OCI-LY1 (cell line): ENCODE results near the gene RRP1B.
"Not testable (repeated sequence)": the region's sequence is repeated elsewhere in the genome, so short reads cannot be mapped to it uniquely, and the experiment has no call there.

Experiments
- H2AFZ ChIP-seq: fragments of 200-600 bp; sonication (generic), shearing (Covaris generic); 2 replicates; pipeline ENCODE4 v1.6.0; 2014; ENCODE audit warnings: antibody characterized with exemption, mild to moderate bottlenecking, low read length
- H3F3A ChIP-seq: fragments of 200-600 bp; sonication (generic), shearing (Covaris generic); 2 replicates; pipeline ENCODE4 v1.6.0; 2014; ENCODE audit warnings: mild to moderate bottlenecking, antibody characterized with exemption, low read length, moderate library complexity; ENCODE audit not compliant: insufficient read depth
- H3K27ac ChIP-seq: fragments of 200-600 bp; sonication (generic); 2 replicates; pipeline ENCODE4 v1.5.1; 2014; ENCODE audit warnings: low read length, mixed run types, mild to moderate bottlenecking, low read depth; ENCODE audit not compliant: poor library complexity, severe bottlenecking
- H3K27me3 ChIP-seq: fragments of 200-600 bp; sonication (generic); 2 replicates; pipeline ENCODE4 v1.6.0; 2014; ENCODE audit warnings: antibody characterized with exemption, mild to moderate bottlenecking, low read length, moderate library complexity; ENCODE audit not compliant: insufficient read depth
- H3K36me3 ChIP-seq: fragments of 200-600 bp; sonication (generic); 2 replicates; pipeline ENCODE4 v1.6.1; 2014; ENCODE audit warnings: mild to moderate bottlenecking, antibody characterized with exemption, low read length, moderate library complexity, mixed read lengths; ENCODE audit not compliant: insufficient read depth
- H3K4me1 ChIP-seq: fragments of 200-600 bp; sonication (generic); 2 replicates; pipeline ENCODE4 v1.5.1; 2014; ENCODE audit warnings: mild to moderate bottlenecking, low read length, moderate library complexity; ENCODE audit not compliant: insufficient read depth, severe bottlenecking
- H3K4me2 ChIP-seq: fragments of 200-600 bp; sonication (generic), shearing (Covaris generic); 2 replicates; pipeline ENCODE4 v1.6.1; 2014; ENCODE audit warnings: low read length
- H3K4me3 ChIP-seq: fragments of 200-600 bp; sonication (generic); 2 replicates; pipeline ENCODE4 v1.5.1; 2014; ENCODE audit warnings: low read length, low read depth, mild to moderate bottlenecking, mixed read lengths; ENCODE audit not compliant: poor library complexity, severe bottlenecking
- H3K79me2 ChIP-seq: fragments of 200-600 bp; shearing (Covaris generic); 2 replicates; pipeline ENCODE4 v1.6.1; 2016; ENCODE audit warnings: mixed run types, low read length, mixed read lengths; ENCODE audit not compliant: insufficient read depth
- H3K9ac ChIP-seq: fragments of 200-600 bp; sonication (generic), shearing (Covaris generic); 2 replicates; pipeline ENCODE4 v1.6.1; 2014; ENCODE audit warnings: mild to moderate bottlenecking, low read length, mixed read lengths
- H3K9me2 ChIP-seq: fragments of 200-600 bp; sonication (generic), shearing (Covaris generic); 2 replicates; pipeline ENCODE4 v1.6.1; 2014; ENCODE audit warnings: low read depth, mild to moderate bottlenecking, low read length, mixed read lengths
- H3K9me3 ChIP-seq: fragments of 200-600 bp; shearing (Covaris generic); 2 replicates; pipeline ENCODE4 v1.6.1; 2014; ENCODE audit warnings: low read length, mixed read lengths
- H4K20me1 ChIP-seq: fragments of 200-600 bp; sonication (generic), shearing (Covaris generic); 2 replicates; pipeline ENCODE4 v1.6.0; 2016; ENCODE audit warnings: mild to moderate bottlenecking, low read length; ENCODE audit not compliant: insufficient read depth
- EZH2 ChIP-seq: fragments of 200-600 bp; sonication (generic), shearing (Covaris generic); IDR thresholded peaks from 2 replicates; pipeline ENCODE4 v1.8.0; 2017; ENCODE audit warnings: borderline replicate concordance, mixed run types, mild to moderate bottlenecking, antibody characterized with exemption, low read length, moderate library complexity, mixed read lengths
- TF ChIP-seq, protein P1 (sequence below): fragments of 200-600 bp; sonication (generic), shearing (Covaris generic); IDR thresholded peaks from 2 replicates; pipeline ENCODE4 v1.5.1; 2017; ENCODE audit warnings: mild to moderate bottlenecking, antibody characterized with exemption, low read length, moderate library complexity, mixed read lengths

Gene RRP1B

DNA sequence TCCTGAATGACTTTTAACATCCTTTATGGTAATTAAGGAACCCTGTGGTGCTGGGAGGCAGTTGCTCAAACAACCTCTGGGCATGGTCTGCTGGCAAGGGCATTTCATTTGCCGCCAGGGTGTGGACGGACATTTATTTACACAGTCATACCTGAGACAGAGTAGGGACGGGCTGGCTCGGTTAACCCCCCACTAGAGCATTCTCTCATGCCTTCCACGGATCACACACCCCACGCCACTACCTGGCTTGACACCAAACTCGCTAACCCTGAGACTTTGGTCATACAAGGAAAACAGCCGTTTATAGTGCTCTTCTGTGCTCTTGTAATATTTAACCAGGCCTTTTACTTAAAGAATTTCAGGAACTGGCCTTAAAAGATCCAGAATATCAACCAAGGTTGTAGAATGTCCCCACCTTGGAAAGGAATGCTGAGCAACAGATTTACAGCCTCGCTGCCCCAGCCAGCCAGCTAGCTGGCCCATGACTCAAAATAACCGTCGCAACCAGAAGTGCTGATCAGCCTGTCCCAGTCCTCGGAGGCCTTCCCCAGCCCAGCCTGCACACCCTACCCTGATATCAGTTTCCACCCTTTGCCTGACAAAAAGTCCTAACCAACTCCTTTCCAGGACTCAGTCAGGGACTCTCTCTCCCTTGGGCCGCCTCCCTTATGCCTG is 53.0 kb downstream of the RRP1B start:
- Histone ChIP-seq H3K9me2 (no peaks in the 10 kb centered on the region), H3K9ac (no peak overlapping the region), H3F3A (no peaks in the 10 kb centered on the region), H3K4me1 (peaks cover 9% of the 10 kb centered on the region), H3K4me2 (no peak overlapping the region), H3K79me2 (no peaks in the 10 kb centered on the region), H3K27ac (no peak overlapping the region), H4K20me1 (no peaks in the 10 kb centered on the region), H3K36me3 (no peaks in the 10 kb centered on the region), H3K9me3 (no peaks in the 10 kb centered on the region), H2AFZ (no peak overlapping the region), H3K4me3 (no peak overlapping the region), H3K27me3 (no peaks in the 10 kb centered on the region; the same call in 1 of the 2 replicates)
- TF ChIP-seq, protein P1, sequence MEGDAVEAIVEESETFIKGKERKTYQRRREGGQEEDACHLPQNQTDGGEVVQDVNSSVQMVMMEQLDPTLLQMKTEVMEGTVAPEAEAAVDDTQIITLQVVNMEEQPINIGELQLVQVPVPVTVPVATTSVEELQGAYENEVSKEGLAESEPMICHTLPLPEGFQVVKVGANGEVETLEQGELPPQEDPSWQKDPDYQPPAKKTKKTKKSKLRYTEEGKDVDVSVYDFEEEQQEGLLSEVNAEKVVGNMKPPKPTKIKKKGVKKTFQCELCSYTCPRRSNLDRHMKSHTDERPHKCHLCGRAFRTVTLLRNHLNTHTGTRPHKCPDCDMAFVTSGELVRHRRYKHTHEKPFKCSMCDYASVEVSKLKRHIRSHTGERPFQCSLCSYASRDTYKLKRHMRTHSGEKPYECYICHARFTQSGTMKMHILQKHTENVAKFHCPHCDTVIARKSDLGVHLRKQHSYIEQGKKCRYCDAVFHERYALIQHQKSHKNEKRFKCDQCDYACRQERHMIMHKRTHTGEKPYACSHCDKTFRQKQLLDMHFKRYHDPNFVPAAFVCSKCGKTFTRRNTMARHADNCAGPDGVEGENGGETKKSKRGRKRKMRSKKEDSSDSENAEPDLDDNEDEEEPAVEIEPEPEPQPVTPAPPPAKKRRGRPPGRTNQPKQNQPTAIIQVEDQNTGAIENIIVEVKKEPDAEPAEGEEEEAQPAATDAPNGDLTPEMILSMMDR: no peak
- no peak for TF ChIP-seq EZH2

- not testable (repeated sequence) for H2AFZ ChIP-seq, H3K79me2 ChIP-seq, H3K4me1 ChIP-seq, H3K9me2 ChIP-seq, H3K27me3 ChIP-seq, H3K9ac ChIP-seq, H3K9me3 ChIP-seq, H3K4me2 ChIP-seq, H3K4me3 ChIP-seq, H3K36me3 ChIP-seq, H4K20me1 ChIP-seq, H3F3A ChIP-seq, H3K27ac ChIP-seq
Measured at GRCh38 chr21:43713123-43713522, 53.8 kb downstream of the RRP1B start.

DNA sequence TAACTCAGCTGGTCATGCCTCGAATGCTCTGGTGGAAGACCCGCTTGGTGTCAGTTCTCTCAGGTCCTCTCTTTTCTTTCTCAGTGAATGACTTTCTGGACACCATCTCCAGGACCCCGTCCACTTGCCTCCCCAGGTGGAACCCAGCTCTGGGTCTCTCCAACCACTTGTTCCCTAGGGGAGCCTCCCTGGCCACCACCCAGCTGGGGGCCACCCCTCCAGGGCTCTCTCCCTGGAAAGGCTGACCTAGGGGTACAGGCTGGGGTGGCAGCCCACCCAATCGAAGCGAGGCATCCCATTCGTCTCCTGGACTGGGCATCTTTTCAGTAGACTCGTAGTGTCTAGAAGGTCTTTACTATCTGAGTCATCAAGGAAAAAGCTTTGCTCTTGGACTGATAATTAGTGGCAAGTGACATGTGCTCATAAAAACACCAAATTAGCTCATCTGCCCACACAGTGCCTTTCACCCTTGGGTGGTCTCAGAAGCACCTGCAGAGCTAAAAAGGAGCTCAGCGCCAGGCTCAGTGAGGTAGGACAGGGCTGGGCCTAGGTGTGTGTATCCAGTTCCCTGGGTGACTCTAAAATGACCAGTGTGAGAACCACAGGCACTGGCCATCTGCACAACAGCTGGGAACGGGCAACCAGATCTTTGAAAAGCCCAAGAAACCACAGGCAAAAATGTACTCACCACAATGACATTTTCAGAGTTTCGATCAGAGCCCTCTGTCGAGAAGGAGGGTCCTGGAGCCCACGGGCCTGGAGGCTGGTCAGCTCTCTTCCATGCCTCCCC is 57.2 kb downstream of the RRP1B start:
- H3K9me3 ChIP-seq: no peaks in the 10 kb centered on the region
- H3F3A ChIP-seq: no peaks in the 10 kb centered on the region
- no peak overlapping the region for H3K9ac ChIP-seq
- no peak for TF ChIP-seq EZH2
- TF ChIP-seq, protein P1: no peak
- H3K79me2 ChIP-seq: 0 out of 2 replicates have a peak, but pooled peaks cover 7% of the 10 kb centered on the region
- peaks cover 6% of the 10 kb centered on the region for H3K27me3 ChIP-seq
- H2AFZ ChIP-seq: no peak overlapping the region
- H3K4me2 ChIP-seq: no peak overlapping the region
- no peak overlapping the region for H3K4me3 ChIP-seq
- no peaks in the 10 kb centered on the region for H4K20me1 ChIP-seq
- H3K36me3 ChIP-seq: no peaks in the 10 kb centered on the region
- H3K9me2 ChIP-seq: no peaks in the 10 kb centered on the region
- peaks cover 35% of the 10 kb centered on the region for H3K4me1 ChIP-seq
- H3K27ac ChIP-seq: no peak overlapping the region
